Ramos (cell line): Measurements from ENCODE around the gene PRMT5.
"Not testable (repeated sequence)": the region's sequence is repeated elsewhere in the genome, so short reads cannot be mapped to it uniquely, and the experiment has no call there.

Experiments
- in situ Hi-C: fragments of 300-500 bp; cut with MboI; formaldehyde crosslinking; loops from one replicate; pipeline ENCODE4 v1.14.3; 2022; ENCODE audit warnings: low sequenced_read_pairs; ENCODE audit not compliant: unreplicated experiment

The PRMT5 gene

GRCh38 chr14:22939684-22940083 lies 10.5 kb upstream of the PRMT5 start:
- in situ Hi-C loops = no loop called here

GRCh38 chr14:22935156-22935555 lies 6.0 kb upstream of the PRMT5 start:
- in situ Hi-C loops = no loop called here

- in situ Hi-C loops = no loop called here
These were observed 3.0 kb upstream of the PRMT5 start for GRCh38 chr14:22932146-22932545.

GRCh38 chr14:22929961-22930364 lies 787 bp upstream of the PRMT5 start:
- in situ Hi-C loops = no loop called here

GRCh38 chr14:22928237-22929103 lies 706 bp downstream of the PRMT5 start:
- in situ Hi-C loops = no loop called here

- in situ Hi-C loops = no loop called here
These were observed 2.9 kb downstream of the PRMT5 start for GRCh38 chr14:22926316-22926715.

- in situ Hi-C loops = no loop called here
These were observed 3.7 kb downstream of the PRMT5 start for GRCh38 chr14:22925513-22925912.

GRCh38 chr14:22923746-22924145 lies 5.4 kb downstream of the PRMT5 start:
- in situ Hi-C loops = no loop called here

GRCh38 chr14:22922294-22922693 lies 6.9 kb downstream of the PRMT5 start:
- in situ Hi-C loops = no loop called here

- in situ Hi-C loops = no loop called here
These were observed 8.5 kb downstream of the PRMT5 start for GRCh38 chr14:22920697-22921096.

- in situ Hi-C loops = no loop called here
These were observed 9.6 kb downstream of the PRMT5 start for GRCh38 chr14:22919601-22919921.

- in situ Hi-C loops = no loop called here
These were observed 10.2 kb downstream of the PRMT5 start, which contains the start of gene RBM23 for GRCh38 chr14:22918804-22919600. Gene RBM23 (minus strand): TSS chr14:22919149.

GRCh38 chr14:22915886-22916521 lies 13.2 kb downstream of the PRMT5 start:
- in situ Hi-C loops = no loop called here

- in situ Hi-C loops = not testable (repeated sequence)
These were observed 14.3 kb downstream of the PRMT5 start for GRCh38 chr14:22914836-22915235.

- in situ Hi-C loops = no loop called here
These were observed 18.3 kb downstream of the PRMT5 start for GRCh38 chr14:22910916-22911315.

GRCh38 chr14:22908601-22909000 lies 20.6 kb downstream of the PRMT5 start:
- in situ Hi-C loops = no loop called here

- in situ Hi-C loops = no loop called here
These were observed 21.7 kb downstream of the PRMT5 start for GRCh38 chr14:22907429-22907828.

GRCh38 chr14:22906073-22906472 lies 23.1 kb downstream of the PRMT5 start:
- in situ Hi-C loops = no loop called here

- in situ Hi-C loops = no loop called here
These were observed 23.5 kb downstream of the PRMT5 start for GRCh38 chr14:22905627-22906026.

GRCh38 chr14:22903742-22904087 lies 25.5 kb downstream of the PRMT5 start:
- in situ Hi-C loops = no loop called here

GRCh38 chr14:22901799-22902198 lies 27.4 kb downstream of the PRMT5 start:
- in situ Hi-C loops = no loop called here
